Endodermal cell (in vitro differentiated cells): ENCODE data around the gene STK35. TPM values are rescaled to one million over a fixed set of nuclear protein-coding genes. Genes with fewer than 3 reads are reported as not detected.

ENCODE experiments used
- DNase-seq: peaks from one replicate; pipeline ENCODE4 v3.0.0-alpha.2; 2017
- H3K27ac ChIP-seq: 2 replicates; pipeline ENCODE4 v1.5.1; 2013; ENCODE audit warnings: mild to moderate bottlenecking, low read depth, low read length, moderate library complexity
- H3K27me3 ChIP-seq: 2 replicates; pipeline ENCODE4 v1.6.1; 2013; ENCODE audit warnings: mild to moderate bottlenecking, low read length, moderate library complexity; ENCODE audit not compliant: insufficient read depth, control insufficient read depth, poor library complexity, severe bottlenecking
- H3K36me3 ChIP-seq: 2 replicates; pipeline ENCODE4 v1.7.0; 2013; ENCODE audit warnings: mild to moderate bottlenecking, low read length, moderate library complexity; ENCODE audit not compliant: control insufficient read depth, insufficient read depth
- H3K4me1 ChIP-seq: one replicate; pipeline ENCODE4 v1.7.0; 2013; ENCODE audit warnings: low read length; ENCODE audit not compliant: control insufficient read depth, insufficient read depth
- H3K4me3 ChIP-seq: 2 replicates; pipeline ENCODE4 v1.5.1; 2013; ENCODE audit warnings: mild to moderate bottlenecking, low read length, moderate library complexity
- H3K9ac ChIP-seq: 2 replicates; pipeline ENCODE4 v1.6.1; 2013; ENCODE audit warnings: mild to moderate bottlenecking, low read length, moderate library complexity; ENCODE audit not compliant: poor library complexity, severe bottlenecking; ENCODE audit errors: extremely low read depth
- H3K9me3 ChIP-seq: 2 replicates; pipeline ENCODE4 v1.6.1; 2013; ENCODE audit warnings: mild to moderate bottlenecking, low read length, moderate library complexity; ENCODE audit not compliant: control insufficient read depth
- H3K27ac Mint-ChIP-seq: 2 replicates; pipeline ENCODE4 v1.8.0; 2020; ENCODE audit warnings: mixed read lengths
- H3K27me3 Mint-ChIP-seq: 2 replicates; pipeline ENCODE4 v1.8.0; 2021; ENCODE audit warnings: mild to moderate bottlenecking, mixed read lengths; ENCODE audit not compliant: insufficient read depth
- H3K36me3 Mint-ChIP-seq: 2 replicates; pipeline ENCODE4 v1.8.0; 2020; ENCODE audit warnings: low read depth, mixed read lengths
- H3K4me1 Mint-ChIP-seq: 2 replicates; pipeline ENCODE4 v1.8.0; 2020; ENCODE audit warnings: mixed read lengths
- H3K4me3 Mint-ChIP-seq: 2 replicates; pipeline ENCODE4 v1.8.0; 2020; ENCODE audit warnings: mild to moderate bottlenecking, moderate library complexity, mixed read lengths
- H3K9me3 Mint-ChIP-seq: 2 replicates; pipeline ENCODE4 v1.8.0; 2020; ENCODE audit warnings: mild to moderate bottlenecking, mixed read lengths
- WGBS, 2 experiments: methylation state at CpG; one replicate each; pipeline versions ENCODE4 v1.1.5 to v1.1.7; 2013; ENCODE audit warnings: missing lambda C conversion rate in 2 of 2, mixed read lengths in 1 of 2; ENCODE audit not compliant: insufficient coverage in 1 of 2, insufficient read length in 1 of 2; 5-methylcytosine and 5-hydroxymethylcytosine counted together
- total RNA-seq, 2 donors: library from RNA; stranded (reverse); fragmentation: NEBNext Ultra II Directional in 1 of 2; extraction: Animal tissue kit (Norgen Biotek cat#: 25700) in 1 of 2; gene quantifications; 2 replicates in 1 of 2; 3 replicates in 1 of 2; pipeline ENCODE4 v1.2.1, GENCODE V29; 2021
- TF ChIP-seq, protein P1 (sequence below): fragments of 200-600 bp; sonication (generic); conservative IDR thresholded peaks from 2 replicates; pipeline ENCODE4 v1.5.0; 2021; ENCODE audit warnings: antibody characterized with exemption, mild to moderate bottlenecking

The STK35 gene
- total RNA-seq, 2 donors from 2014 or later: 44.0 to 46.3 TPM

- no peaks in the 10 kb centered on the region for H3K27me3 ChIP-seq
- no peaks in the 10 kb centered on the region for H3K27me3 Mint-ChIP-seq
- H3K27ac Mint-ChIP-seq: peak overlapping the region; percentile 78
- no peak overlapping the region for H3K4me3 ChIP-seq
- peaks cover 14% of the 10 kb centered on the region for H3K36me3 Mint-ChIP-seq
- H3K9me3 ChIP-seq: no peaks in the 10 kb centered on the region
- no peak overlapping the region for H3K9ac ChIP-seq
- TF ChIP-seq, protein P1, sequence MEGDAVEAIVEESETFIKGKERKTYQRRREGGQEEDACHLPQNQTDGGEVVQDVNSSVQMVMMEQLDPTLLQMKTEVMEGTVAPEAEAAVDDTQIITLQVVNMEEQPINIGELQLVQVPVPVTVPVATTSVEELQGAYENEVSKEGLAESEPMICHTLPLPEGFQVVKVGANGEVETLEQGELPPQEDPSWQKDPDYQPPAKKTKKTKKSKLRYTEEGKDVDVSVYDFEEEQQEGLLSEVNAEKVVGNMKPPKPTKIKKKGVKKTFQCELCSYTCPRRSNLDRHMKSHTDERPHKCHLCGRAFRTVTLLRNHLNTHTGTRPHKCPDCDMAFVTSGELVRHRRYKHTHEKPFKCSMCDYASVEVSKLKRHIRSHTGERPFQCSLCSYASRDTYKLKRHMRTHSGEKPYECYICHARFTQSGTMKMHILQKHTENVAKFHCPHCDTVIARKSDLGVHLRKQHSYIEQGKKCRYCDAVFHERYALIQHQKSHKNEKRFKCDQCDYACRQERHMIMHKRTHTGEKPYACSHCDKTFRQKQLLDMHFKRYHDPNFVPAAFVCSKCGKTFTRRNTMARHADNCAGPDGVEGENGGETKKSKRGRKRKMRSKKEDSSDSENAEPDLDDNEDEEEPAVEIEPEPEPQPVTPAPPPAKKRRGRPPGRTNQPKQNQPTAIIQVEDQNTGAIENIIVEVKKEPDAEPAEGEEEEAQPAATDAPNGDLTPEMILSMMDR: no peak
- H3K27ac ChIP-seq: no peak overlapping the region
- no peak overlapping the region for H3K4me3 Mint-ChIP-seq
- peaks cover 7% of the 10 kb centered on the region for H3K4me1 ChIP-seq
- DNase-seq: no peak
- no peaks in the 10 kb centered on the region for H3K9me3 Mint-ChIP-seq
- H3K4me1 Mint-ChIP-seq: peaks cover 10% of the 10 kb centered on the region
- H3K36me3 ChIP-seq: peaks cover 17% of the 10 kb centered on the region
- WGBS, 2 experiments: 91 to 93% methylated on average over 17 to 18 of the region's 18 CpGs
Observed at GRCh38 chr20:2146080-2146867, 44.6 kb downstream of the STK35 start.

GRCh38 chr20:2149507-2149906 lies 47.9 kb downstream of the STK35 start:
- Mint-ChIP-seq H3K4me1 (peaks cover 10% of the 10 kb centered on the region), H3K27ac (no peak overlapping the region), H3K27me3 (no peaks in the 10 kb centered on the region), H3K36me3 (peaks cover 14% of the 10 kb centered on the region), H3K4me3 (no peak overlapping the region), H3K9me3 (no peaks in the 10 kb centered on the region)
- H3K27ac ChIP-seq: no peak overlapping the region
- no peaks in the 10 kb centered on the region for H3K9me3 ChIP-seq
- no peak overlapping the region for H3K9ac ChIP-seq
- peaks cover 9% of the 10 kb centered on the region for H3K36me3 ChIP-seq
- no peak for DNase-seq
- TF ChIP-seq, protein P1: no peak
- H3K27me3 ChIP-seq: no peaks in the 10 kb centered on the region
- H3K4me3 ChIP-seq: no peak overlapping the region
- peaks cover 7% of the 10 kb centered on the region for H3K4me1 ChIP-seq
- WGBS, 2 experiments: 88 to 90% methylated on average over 3 to 6 of the region's 6 CpGs

DNA sequence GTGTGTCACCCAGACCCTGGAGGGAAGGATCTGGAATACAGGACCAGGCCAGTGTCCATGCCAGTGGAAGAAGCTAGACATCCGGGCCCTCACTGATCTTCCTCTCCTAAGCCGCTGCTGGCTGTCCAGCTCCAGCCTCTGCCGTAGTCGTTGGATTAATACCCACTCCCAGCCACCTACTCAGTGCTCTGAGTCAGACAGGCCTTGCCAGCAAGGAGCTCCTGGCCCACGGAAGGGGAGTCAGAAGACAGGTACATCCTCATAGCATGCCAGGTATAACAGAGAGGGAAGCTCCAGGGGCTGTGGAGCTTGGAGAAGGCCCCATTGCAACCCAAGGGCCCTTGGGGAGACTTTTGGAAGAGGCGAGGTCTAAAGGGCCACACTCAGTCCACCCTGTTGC lies 49.0 kb downstream of the STK35 start:
- Histone ChIP-seq H3K4me3 (no peak overlapping the region), H3K27me3 (no peaks in the 10 kb centered on the region), H3K36me3 (peaks cover 6% of the 10 kb centered on the region), H3K9ac (no peak overlapping the region), H3K27ac (no peak overlapping the region), H3K4me1 (peaks cover 6% of the 10 kb centered on the region), H3K9me3 (no peaks in the 10 kb centered on the region)
- H3K36me3 Mint-ChIP-seq: peaks cover 12% of the 10 kb centered on the region
- H3K4me3 Mint-ChIP-seq: no peak overlapping the region
- 88 to 95% methylated on average over 2 to 6 of the region's 6 CpGs for WGBS, 2 experiments
- DNase-seq: no peak
- H3K27me3 Mint-ChIP-seq: no peaks in the 10 kb centered on the region
- H3K9me3 Mint-ChIP-seq: no peaks in the 10 kb centered on the region
- no peak overlapping the region for H3K27ac Mint-ChIP-seq
- H3K4me1 Mint-ChIP-seq: peaks cover 8% of the 10 kb centered on the region
- TF ChIP-seq, protein P1: no peak
